Measurements from ENCODE around the gene CHAMP1.
A peak's percentile ranks its signal among the peaks of the same experiment; 100 is the strongest.

Gene CHAMP1

GRCh38 chr13:114314074-114314912 is at the start of gene CHAMP1:
Gene CHAMP1, plus strand, starts transcription at chr13:114314503. Its CDS starts 9,340 bp downstream, at chr13:114323843.
- peak; percentile 87 to 91 for DNase-seq (ENCODE audit: low read depth in 2 of 2)

- DNase-seq (ENCODE audit: low read depth in 2 of 2), result peak; percentile 61 to 65
Observed at GRCh38 chr13:114264886-114265611, 49.3 kb upstream of the CHAMP1 start.

GRCh38 chr13:114266241-114266640 is 48.1 kb upstream of the CHAMP1 start:
- DNase-seq (ENCODE audit: low read depth in 2 of 2), result no peak

GRCh38 chr13:114268344-114269280 is 45.7 kb upstream of the CHAMP1 start:
- DNase-seq (ENCODE audit: low read depth in 2 of 2), result no peak

- no peak for DNase-seq (ENCODE audit: low read depth in 2 of 2)
Observed at GRCh38 chr13:114269281-114269770, 45.0 kb upstream of the CHAMP1 start.

- DNase-seq (ENCODE audit: low read depth in 2 of 2), result no peak
Observed at GRCh38 chr13:114272977-114273376, 41.3 kb upstream of the CHAMP1 start.

- DNase-seq (ENCODE audit: low read depth in 2 of 2), result no peak
Observed at GRCh38 chr13:114275304-114275703, 39.0 kb upstream of the CHAMP1 start.

- DNase-seq (ENCODE audit: low read depth in 2 of 2), result no peak
Observed at GRCh38 chr13:114279146-114279545, 35.2 kb upstream of the CHAMP1 start.

- DNase-seq (ENCODE audit: low read depth in 2 of 2), result no peak
Observed at GRCh38 chr13:114279758-114280355, 34.4 kb upstream of the CHAMP1 start.

- peak; percentile 80 to 86 for DNase-seq (ENCODE audit: low read depth in 2 of 2)
Observed at GRCh38 chr13:114281351-114282040, 32.8 kb upstream of the CHAMP1 start, which contains the start of gene UPF3A. Gene UPF3A, plus strand, starts transcription at chr13:114281601. Its CDS starts 39 bp downstream, at chr13:114281640.

GRCh38 chr13:114282041-114282670 is 32.1 kb upstream of the CHAMP1 start:
- peak in 1 of 2 experiments; percentile 22 for DNase-seq (ENCODE audit: low read depth in 2 of 2)

GRCh38 chr13:114283576-114283975 is 30.7 kb upstream of the CHAMP1 start:
- no peak for DNase-seq (ENCODE audit: low read depth in 2 of 2)

- no peak for DNase-seq (ENCODE audit: low read depth in 2 of 2)
Observed at GRCh38 chr13:114284680-114285079, 29.6 kb upstream of the CHAMP1 start.

GRCh38 chr13:114285166-114285808 is 29.0 kb upstream of the CHAMP1 start:
- DNase-seq (ENCODE audit: low read depth in 2 of 2), result no peak

- no peak for DNase-seq (ENCODE audit: low read depth in 2 of 2)
Observed at GRCh38 chr13:114286808-114287207, 27.5 kb upstream of the CHAMP1 start.

- no peak for DNase-seq (ENCODE audit: low read depth in 2 of 2)
Observed at GRCh38 chr13:114288157-114288591, 26.1 kb upstream of the CHAMP1 start.

GRCh38 chr13:114296448-114296847 is 17.9 kb upstream of the CHAMP1 start:
- no peak for DNase-seq (ENCODE audit: low read depth in 2 of 2)

- no peak for DNase-seq (ENCODE audit: low read depth in 2 of 2)
Observed at GRCh38 chr13:114296902-114297301, 17.4 kb upstream of the CHAMP1 start.

- DNase-seq (ENCODE audit: low read depth in 2 of 2), result no peak
Observed at GRCh38 chr13:114298866-114299265, 15.4 kb upstream of the CHAMP1 start.

Measured in fibroblast of skin of left biceps (primary cell).